GM23338 (cell line): ENCODE measurements around the gene ATP8B4. TPM values are rescaled to one million over a fixed set of nuclear protein-coding genes. Genes with fewer than 3 reads are reported as not detected.

Source experiments
- ATAC-seq: fragments of 200-7000 bp; cut with Tn5 transposase; 3 replicates; pipeline ENCODE4 v1.9.1; 2020
- DNase-seq: peaks from one replicate; pipeline ENCODE4 v3.0.0-alpha.2; 2015; ENCODE audit warnings: low spot score
- H2AFZ ChIP-seq: fragments of 200-600 bp; sonication (generic); 2 replicates; pipeline ENCODE4 v1.8.0; 2016; ENCODE audit warnings: antibody characterized with exemption, mild to moderate bottlenecking, moderate library complexity
- H3F3A ChIP-seq: fragments of 200-600 bp; sonication (generic); replicated peaks from 2 replicates; pipeline ENCODE4 v1.8.0; 2017; ENCODE audit warnings: antibody characterized with exemption, mixed run types, low read depth
- H3K27ac ChIP-seq: fragments of 200-600 bp; sonication (generic); 2 replicates; pipeline ENCODE4 v1.6.1; 2016; ENCODE audit warnings: low read depth
- H3K27me3 ChIP-seq: fragments of 200-600 bp; sonication (generic); 2 replicates; pipeline ENCODE4 v1.8.0; 2016; ENCODE audit warnings: mild to moderate bottlenecking, mixed run types, moderate library complexity; ENCODE audit not compliant: insufficient read depth
- H3K36me3 ChIP-seq: fragments of 200-600 bp; sonication (generic); 2 replicates; pipeline ENCODE4 v1.8.0; 2016; ENCODE audit warnings: mild to moderate bottlenecking; ENCODE audit not compliant: insufficient read depth
- H3K4me1 ChIP-seq: fragments of 200-600 bp; sonication (generic); 2 replicates; pipeline ENCODE4 v1.8.0; 2016; ENCODE audit warnings: mild to moderate bottlenecking, moderate library complexity; ENCODE audit not compliant: insufficient read depth
- H3K4me2 ChIP-seq: fragments of 200-600 bp; sonication (generic); 2 replicates; pipeline ENCODE4 v1.7.1; 2017; ENCODE audit warnings: mixed run types
- H3K4me3 ChIP-seq: fragments of 200-600 bp; sonication (generic); 2 replicates; pipeline ENCODE4 v1.6.1; 2016; ENCODE audit warnings: mixed run types
- H3K79me2 ChIP-seq: fragments of 200-600 bp; sonication (generic); replicated peaks from 2 replicates; pipeline ENCODE4 v1.8.0; 2017; ENCODE audit warnings: mild to moderate bottlenecking; ENCODE audit not compliant: insufficient read depth
- H3K9me2 ChIP-seq: fragments of 200-600 bp; sonication (generic); 2 replicates; pipeline ENCODE4 v1.8.0; 2017; ENCODE audit not compliant: insufficient read depth
- H4K20me1 ChIP-seq: fragments of 200-600 bp; sonication (generic); replicated peaks from 2 replicates; pipeline ENCODE4 v1.8.0; 2017; ENCODE audit warnings: mild to moderate bottlenecking; ENCODE audit not compliant: insufficient read depth
- H3K27ac Mint-ChIP-seq: 2 replicates; pipeline ENCODE4 v1.8.0; 2020; ENCODE audit warnings: inconsistent platforms, mild to moderate bottlenecking, moderate library complexity, mixed read lengths
- H3K27me3 Mint-ChIP-seq: 3 replicates; pipeline ENCODE4 v1.8.0; 2022; ENCODE audit warnings: low read depth, mild to moderate bottlenecking, moderate library complexity, mixed read lengths, inconsistent platforms; ENCODE audit not compliant: insufficient read depth, poor library complexity
- H3K36me3 Mint-ChIP-seq: 3 replicates; pipeline ENCODE4 v1.8.0; 2021; ENCODE audit warnings: low read depth, mild to moderate bottlenecking, inconsistent platforms, moderate library complexity, mixed read lengths
- H3K4me1 Mint-ChIP-seq: 3 replicates; pipeline ENCODE4 v1.8.0; 2020; ENCODE audit warnings: mild to moderate bottlenecking, inconsistent platforms, mixed read lengths
- H3K4me3 Mint-ChIP-seq: 3 replicates; pipeline ENCODE4 v1.8.0; 2021; ENCODE audit warnings: moderate library complexity, mild to moderate bottlenecking, inconsistent platforms, mixed read lengths
- H3K9me3 Mint-ChIP-seq: 3 replicates; pipeline ENCODE4 v1.8.0; 2020; ENCODE audit warnings: moderate library complexity, mild to moderate bottlenecking, inconsistent platforms, mixed read lengths
- EZH2phosphoT487 ChIP-seq: fragments of 200-600 bp; sonication (generic); IDR thresholded peaks from one replicate; pipeline ENCODE4 v1.8.1; 2018; ENCODE audit warnings: antibody characterized with exemption; ENCODE audit not compliant: unreplicated experiment
- STAT1 ChIP-seq: IDR thresholded peaks from one replicate; pipeline ENCODE4 v1.6.1; 2016; ENCODE audit warnings: antibody characterized with exemption; ENCODE audit not compliant: unreplicated experiment
- ZNF114 ChIP-seq: fragments of 250-450 bp; sonication (Bioruptor Pico); IDR thresholded peaks from 2 replicates; pipeline ENCODE4 v1.5.0; 2020; ENCODE audit warnings: mild to moderate bottlenecking, moderate library complexity
- ZNF331 ChIP-seq: fragments of 250-450 bp; sonication (Bioruptor Pico); IDR thresholded peaks from 2 replicates; pipeline ENCODE4 v1.5.0; 2020; ENCODE audit warnings: low read depth, mild to moderate bottlenecking, moderate library complexity
- long read RNA-seq: library from polyadenylated mRNA; unstranded; transcript quantifications from one replicate; pipeline ENCODE4 v2.0.0, GENCODE V29; 2020; ENCODE audit not compliant: unreplicated experiment
- polyA plus RNA-seq: library from polyadenylated mRNA; unstranded; fragments of >200 nt; fragmentation: Nextera tagmentation; extraction: Ambion mirVana; gene quantifications from 2 replicates; pipeline ENCODE4 v1.2.1, GENCODE V29; 2016
- total RNA-seq: library from RNA; depleted of rRNA; stranded (reverse); fragments of >200 nt; shearing (Covaris generic); gene quantifications from 2 replicates; pipeline ENCODE4 v1.2.3, GENCODE V29; 2014; rRNA removed
- TF ChIP-seq, protein P1 (sequence below): fragments of 250-450 bp; sonication (Bioruptor Pico); IDR thresholded peaks from 2 replicates; pipeline ENCODE4 v1.5.0; 2020; ENCODE audit warnings: mild to moderate bottlenecking, moderate library complexity
- TF ChIP-seq, protein P2 (sequence below): IDR thresholded peaks from one replicate; pipeline ENCODE4 v1.6.1; 2018; ENCODE audit warnings: antibody characterized with exemption; ENCODE audit not compliant: unreplicated experiment
- TF ChIP-seq, protein P3 (sequence below), 2 experiments: fragments of 200-600 bp in 1 of 2; sonication (generic) in 1 of 2; conservative IDR thresholded peaks; 2 replicates each; pipeline versions ENCODE4 v1.5.1 to v1.6.1; 2016 to 2017; ENCODE audit warnings: antibody characterized with exemption in 2 of 2, low read depth in 2 of 2, mild to moderate bottlenecking in 2 of 2, moderate library complexity in 1 of 2

ATP8B4 gene, protein sequence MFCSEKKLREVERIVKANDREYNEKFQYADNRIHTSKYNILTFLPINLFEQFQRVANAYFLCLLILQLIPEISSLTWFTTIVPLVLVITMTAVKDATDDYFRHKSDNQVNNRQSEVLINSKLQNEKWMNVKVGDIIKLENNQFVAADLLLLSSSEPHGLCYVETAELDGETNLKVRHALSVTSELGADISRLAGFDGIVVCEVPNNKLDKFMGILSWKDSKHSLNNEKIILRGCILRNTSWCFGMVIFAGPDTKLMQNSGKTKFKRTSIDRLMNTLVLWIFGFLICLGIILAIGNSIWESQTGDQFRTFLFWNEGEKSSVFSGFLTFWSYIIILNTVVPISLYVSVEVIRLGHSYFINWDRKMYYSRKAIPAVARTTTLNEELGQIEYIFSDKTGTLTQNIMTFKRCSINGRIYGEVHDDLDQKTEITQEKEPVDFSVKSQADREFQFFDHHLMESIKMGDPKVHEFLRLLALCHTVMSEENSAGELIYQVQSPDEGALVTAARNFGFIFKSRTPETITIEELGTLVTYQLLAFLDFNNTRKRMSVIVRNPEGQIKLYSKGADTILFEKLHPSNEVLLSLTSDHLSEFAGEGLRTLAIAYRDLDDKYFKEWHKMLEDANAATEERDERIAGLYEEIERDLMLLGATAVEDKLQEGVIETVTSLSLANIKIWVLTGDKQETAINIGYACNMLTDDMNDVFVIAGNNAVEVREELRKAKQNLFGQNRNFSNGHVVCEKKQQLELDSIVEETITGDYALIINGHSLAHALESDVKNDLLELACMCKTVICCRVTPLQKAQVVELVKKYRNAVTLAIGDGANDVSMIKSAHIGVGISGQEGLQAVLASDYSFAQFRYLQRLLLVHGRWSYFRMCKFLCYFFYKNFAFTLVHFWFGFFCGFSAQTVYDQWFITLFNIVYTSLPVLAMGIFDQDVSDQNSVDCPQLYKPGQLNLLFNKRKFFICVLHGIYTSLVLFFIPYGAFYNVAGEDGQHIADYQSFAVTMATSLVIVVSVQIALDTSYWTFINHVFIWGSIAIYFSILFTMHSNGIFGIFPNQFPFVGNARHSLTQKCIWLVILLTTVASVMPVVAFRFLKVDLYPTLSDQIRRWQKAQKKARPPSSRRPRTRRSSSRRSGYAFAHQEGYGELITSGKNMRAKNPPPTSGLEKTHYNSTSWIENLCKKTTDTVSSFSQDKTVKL
- total RNA-seq (0.24 and 4.5 TPM in 2 replicates), polyA plus RNA-seq (0.07 TPM in 1 of 2 replicates, not detected in the other)
- long read RNA-seq: 0 reads

DNA sequence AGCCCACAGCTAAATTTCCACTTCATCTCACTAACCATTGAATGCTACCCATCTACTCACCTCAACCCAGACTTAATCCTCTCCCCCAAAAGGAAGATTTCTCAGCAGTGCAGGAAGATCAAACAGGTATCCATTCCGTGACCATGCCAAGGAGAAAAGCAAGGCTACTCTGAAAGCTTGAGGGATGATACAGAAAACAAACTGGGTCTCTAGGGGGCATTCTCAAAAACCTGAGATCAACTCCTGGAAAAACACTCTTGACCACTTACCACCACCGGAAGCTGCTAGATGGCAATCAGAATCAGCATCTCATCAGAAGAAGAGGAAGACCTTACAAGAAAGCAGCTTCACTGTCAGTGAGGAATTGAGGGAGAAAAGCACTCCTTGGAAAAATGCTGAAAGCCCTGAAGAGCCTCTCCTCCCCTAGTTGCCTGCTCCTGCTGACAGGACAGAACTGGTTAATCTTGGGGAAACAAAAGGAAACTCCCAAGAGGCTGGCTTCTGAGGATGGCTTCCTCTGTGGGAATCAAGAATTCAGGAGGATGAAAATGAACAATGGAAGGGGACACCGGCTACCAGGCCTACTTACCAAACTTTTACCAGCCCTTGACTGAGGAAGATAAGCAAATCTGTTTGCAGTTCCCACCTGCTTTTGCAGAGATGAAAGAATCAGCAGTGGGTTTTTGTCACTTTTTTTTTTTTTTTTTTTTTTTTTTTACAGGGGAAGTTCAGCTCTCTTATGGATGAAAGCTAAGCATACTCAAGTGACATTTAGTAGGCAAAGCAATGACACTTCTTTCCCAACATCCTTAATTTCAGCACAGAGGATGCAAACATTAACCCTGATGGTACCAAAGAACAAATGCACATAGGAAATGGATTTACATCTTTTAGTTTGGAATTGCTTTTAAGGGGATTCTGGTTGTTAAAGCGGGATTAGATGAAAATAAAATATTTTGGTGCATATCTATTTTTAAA, at the start of gene ATP8B4:
Gene ATP8B4 (minus strand): TSS at position 171 of the 978 bp plus-strand sequence. CDS start 12,267 bp downstream, outside the sequence.
- Mint-ChIP-seq H3K27ac (no peak within 1 kb of the TSS), H3K36me3 (no peaks in the 10 kb centered on the region), H3K4me3 (no peak within 1 kb of the TSS), H3K27me3 (peaks cover 2% of the 10 kb centered on the region), H3K9me3 (no peaks in the 10 kb centered on the region), H3K4me1 (peaks cover 12% of the 10 kb centered on the region)
- ATAC-seq (peak; percentile 86), DNase-seq (peak; percentile 51)
- no peak within 1 kb of the TSS for H3K4me3 ChIP-seq
- no peaks in the 10 kb centered on the region for H3K27me3 ChIP-seq
- no peaks in the 10 kb centered on the region for H3K9me2 ChIP-seq
- no peaks in the 10 kb centered on the region for H4K20me1 ChIP-seq
- no peaks in the 10 kb centered on the region for H3F3A ChIP-seq
- peak within 1 kb of the TSS; percentile 79 for H2AFZ ChIP-seq
- no peaks in the 10 kb centered on the region for H3K79me2 ChIP-seq
- H3K4me1 ChIP-seq: peaks cover 5% of the 10 kb centered on the region; the same call in 1 of the 2 replicates
- no peaks in the 10 kb centered on the region for H3K36me3 ChIP-seq
- no peak within 1 kb of the TSS for H3K4me2 ChIP-seq
- no peak within 1 kb of the TSS for H3K27ac ChIP-seq
- TF ChIP-seq ZNF331: no peak
- TF ChIP-seq, protein P1, sequence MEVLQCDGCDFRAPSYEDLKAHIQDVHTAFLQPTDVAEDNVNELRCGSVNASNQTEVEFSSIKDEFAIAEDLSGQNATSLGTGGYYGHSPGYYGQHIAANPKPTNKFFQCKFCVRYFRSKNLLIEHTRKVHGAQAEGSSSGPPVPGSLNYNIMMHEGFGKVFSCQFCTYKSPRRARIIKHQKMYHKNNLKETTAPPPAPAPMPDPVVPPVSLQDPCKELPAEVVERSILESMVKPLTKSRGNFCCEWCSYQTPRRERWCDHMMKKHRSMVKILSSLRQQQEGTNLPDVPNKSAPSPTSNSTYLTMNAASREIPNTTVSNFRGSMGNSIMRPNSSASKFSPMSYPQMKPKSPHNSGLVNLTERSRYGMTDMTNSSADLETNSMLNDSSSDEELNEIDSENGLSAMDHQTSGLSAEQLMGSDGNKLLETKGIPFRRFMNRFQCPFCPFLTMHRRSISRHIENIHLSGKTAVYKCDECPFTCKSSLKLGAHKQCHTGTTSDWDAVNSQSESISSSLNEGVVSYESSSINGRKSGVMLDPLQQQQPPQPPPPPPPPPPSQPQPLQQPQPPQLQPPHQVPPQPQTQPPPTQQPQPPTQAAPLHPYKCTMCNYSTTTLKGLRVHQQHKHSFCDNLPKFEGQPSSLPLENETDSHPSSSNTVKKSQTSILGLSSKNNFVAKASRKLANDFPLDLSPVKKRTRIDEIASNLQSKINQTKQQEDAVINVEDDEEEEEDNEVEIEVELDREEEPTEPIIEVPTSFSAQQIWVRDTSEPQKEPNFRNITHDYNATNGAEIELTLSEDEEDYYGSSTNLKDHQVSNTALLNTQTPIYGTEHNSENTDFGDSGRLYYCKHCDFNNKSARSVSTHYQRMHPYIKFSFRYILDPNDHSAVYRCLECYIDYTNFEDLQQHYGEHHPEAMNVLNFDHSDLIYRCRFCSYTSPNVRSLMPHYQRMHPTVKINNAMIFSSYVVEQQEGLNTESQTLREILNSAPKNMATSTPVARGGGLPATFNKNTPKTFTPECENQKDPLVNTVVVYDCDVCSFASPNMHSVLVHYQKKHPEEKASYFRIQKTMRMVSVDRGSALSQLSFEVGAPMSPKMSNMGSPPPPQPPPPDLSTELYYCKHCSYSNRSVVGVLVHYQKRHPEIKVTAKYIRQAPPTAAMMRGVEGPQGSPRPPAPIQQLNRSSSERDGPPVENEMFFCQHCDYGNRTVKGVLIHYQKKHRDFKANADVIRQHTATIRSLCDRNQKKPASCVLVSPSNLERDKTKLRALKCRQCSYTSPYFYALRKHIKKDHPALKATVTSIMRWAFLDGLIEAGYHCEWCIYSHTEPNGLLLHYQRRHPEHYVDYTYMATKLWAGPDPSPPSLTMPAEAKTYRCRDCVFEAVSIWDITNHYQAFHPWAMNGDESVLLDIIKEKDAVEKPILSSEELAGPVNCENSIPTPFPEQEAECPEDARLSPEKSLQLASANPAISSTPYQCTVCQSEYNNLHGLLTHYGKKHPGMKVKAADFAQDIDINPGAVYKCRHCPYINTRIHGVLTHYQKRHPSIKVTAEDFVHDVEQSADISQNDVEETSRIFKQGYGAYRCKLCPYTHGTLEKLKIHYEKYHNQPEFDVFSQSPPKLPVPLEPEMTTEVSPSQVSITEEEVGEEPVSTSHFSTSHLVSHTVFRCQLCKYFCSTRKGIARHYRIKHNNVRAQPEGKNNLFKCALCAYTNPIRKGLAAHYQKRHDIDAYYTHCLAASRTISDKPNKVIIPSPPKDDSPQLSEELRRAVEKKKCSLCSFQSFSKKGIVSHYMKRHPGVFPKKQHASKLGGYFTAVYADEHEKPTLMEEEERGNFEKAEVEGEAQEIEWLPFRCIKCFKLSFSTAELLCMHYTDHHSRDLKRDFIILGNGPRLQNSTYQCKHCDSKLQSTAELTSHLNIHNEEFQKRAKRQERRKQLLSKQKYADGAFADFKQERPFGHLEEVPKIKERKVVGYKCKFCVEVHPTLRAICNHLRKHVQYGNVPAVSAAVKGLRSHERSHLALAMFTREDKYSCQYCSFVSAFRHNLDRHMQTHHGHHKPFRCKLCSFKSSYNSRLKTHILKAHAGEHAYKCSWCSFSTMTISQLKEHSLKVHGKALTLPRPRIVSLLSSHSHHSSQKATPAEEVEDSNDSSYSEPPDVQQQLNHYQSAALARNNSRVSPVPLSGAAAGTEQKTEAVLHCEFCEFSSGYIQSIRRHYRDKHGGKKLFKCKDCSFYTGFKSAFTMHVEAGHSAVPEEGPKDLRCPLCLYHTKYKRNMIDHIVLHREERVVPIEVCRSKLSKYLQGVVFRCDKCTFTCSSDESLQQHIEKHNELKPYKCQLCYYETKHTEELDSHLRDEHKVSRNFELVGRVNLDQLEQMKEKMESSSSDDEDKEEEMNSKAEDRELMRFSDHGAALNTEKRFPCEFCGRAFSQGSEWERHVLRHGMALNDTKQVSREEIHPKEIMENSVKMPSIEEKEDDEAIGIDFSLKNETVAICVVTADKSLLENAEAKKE: no peak
- TF ChIP-seq, protein P2, sequence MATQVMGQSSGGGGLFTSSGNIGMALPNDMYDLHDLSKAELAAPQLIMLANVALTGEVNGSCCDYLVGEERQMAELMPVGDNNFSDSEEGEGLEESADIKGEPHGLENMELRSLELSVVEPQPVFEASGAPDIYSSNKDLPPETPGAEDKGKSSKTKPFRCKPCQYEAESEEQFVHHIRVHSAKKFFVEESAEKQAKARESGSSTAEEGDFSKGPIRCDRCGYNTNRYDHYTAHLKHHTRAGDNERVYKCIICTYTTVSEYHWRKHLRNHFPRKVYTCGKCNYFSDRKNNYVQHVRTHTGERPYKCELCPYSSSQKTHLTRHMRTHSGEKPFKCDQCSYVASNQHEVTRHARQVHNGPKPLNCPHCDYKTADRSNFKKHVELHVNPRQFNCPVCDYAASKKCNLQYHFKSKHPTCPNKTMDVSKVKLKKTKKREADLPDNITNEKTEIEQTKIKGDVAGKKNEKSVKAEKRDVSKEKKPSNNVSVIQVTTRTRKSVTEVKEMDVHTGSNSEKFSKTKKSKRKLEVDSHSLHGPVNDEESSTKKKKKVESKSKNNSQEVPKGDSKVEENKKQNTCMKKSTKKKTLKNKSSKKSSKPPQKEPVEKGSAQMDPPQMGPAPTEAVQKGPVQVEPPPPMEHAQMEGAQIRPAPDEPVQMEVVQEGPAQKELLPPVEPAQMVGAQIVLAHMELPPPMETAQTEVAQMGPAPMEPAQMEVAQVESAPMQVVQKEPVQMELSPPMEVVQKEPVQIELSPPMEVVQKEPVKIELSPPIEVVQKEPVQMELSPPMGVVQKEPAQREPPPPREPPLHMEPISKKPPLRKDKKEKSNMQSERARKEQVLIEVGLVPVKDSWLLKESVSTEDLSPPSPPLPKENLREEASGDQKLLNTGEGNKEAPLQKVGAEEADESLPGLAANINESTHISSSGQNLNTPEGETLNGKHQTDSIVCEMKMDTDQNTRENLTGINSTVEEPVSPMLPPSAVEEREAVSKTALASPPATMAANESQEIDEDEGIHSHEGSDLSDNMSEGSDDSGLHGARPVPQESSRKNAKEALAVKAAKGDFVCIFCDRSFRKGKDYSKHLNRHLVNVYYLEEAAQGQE: no peak
- TF ChIP-seq EZH2phosphoT487: no peak
- TF ChIP-seq, protein P3, sequence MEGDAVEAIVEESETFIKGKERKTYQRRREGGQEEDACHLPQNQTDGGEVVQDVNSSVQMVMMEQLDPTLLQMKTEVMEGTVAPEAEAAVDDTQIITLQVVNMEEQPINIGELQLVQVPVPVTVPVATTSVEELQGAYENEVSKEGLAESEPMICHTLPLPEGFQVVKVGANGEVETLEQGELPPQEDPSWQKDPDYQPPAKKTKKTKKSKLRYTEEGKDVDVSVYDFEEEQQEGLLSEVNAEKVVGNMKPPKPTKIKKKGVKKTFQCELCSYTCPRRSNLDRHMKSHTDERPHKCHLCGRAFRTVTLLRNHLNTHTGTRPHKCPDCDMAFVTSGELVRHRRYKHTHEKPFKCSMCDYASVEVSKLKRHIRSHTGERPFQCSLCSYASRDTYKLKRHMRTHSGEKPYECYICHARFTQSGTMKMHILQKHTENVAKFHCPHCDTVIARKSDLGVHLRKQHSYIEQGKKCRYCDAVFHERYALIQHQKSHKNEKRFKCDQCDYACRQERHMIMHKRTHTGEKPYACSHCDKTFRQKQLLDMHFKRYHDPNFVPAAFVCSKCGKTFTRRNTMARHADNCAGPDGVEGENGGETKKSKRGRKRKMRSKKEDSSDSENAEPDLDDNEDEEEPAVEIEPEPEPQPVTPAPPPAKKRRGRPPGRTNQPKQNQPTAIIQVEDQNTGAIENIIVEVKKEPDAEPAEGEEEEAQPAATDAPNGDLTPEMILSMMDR (conservative IDR thresholded peaks at IDR 0.05; ENCODE audit: low read depth in 2 of 2): peak in 1 of 2 experiments; percentile 11; a peak in 2 of 4 replicates
- no peak for TF ChIP-seq STAT1
- 0 out of 2 replicates have a peak, but pooled peaks have one; percentile 20 for TF ChIP-seq ZNF114 (CRISPR knock-in tag)
